Activated B cell treated with CpG ODN at 0.5 μM for 24 hours (primary cell): ENCODE measurements around the gene LRWD1. TPM values are rescaled to one million over a fixed set of nuclear protein-coding genes. Genes with fewer than 3 reads are reported as not detected.

Experiments
- ATAC-seq: fragments of 200-7000 bp; cut with Tn5 transposase; one replicate; pipeline ENCODE4 v1.10.0; 2021; ENCODE audit warnings: low read depth, mild to moderate bottlenecking, moderate library complexity
- CTCF ChIA-PET: fragments of 350-600 bp; sonication (Branson Sonifier 250); formaldehyde crosslinking; loops from one replicate; lab custom pipeline; 2021; ENCODE audit warnings: antibody characterized with exemption; lab: Charles Lee
- POLR2A ChIA-PET: fragments of 350-600 bp; sonication (Branson Sonifier 250); formaldehyde crosslinking; loops from one replicate; lab custom pipeline; 2021; ENCODE audit warnings: antibody characterized with exemption; lab: Charles Lee
- DNase-seq: peaks from one replicate; pipeline ENCODE4 v3.0.0; 2022
- H3K27ac Mint-ChIP-seq: one replicate; pipeline ENCODE4 v1.8.0; 2020; ENCODE audit warnings: mixed read lengths
- H3K27me3 Mint-ChIP-seq: one replicate; pipeline ENCODE4 v1.8.0; 2021; ENCODE audit warnings: mixed read lengths
- H3K36me3 Mint-ChIP-seq: one replicate; pipeline ENCODE4 v1.8.0; 2021; ENCODE audit warnings: low read depth, mixed read lengths
- H3K4me1 Mint-ChIP-seq: one replicate; pipeline ENCODE4 v1.8.0; 2021; ENCODE audit warnings: mixed read lengths
- H3K4me3 Mint-ChIP-seq: one replicate; pipeline ENCODE4 v1.8.0; 2020; ENCODE audit warnings: mild to moderate bottlenecking, mixed read lengths
- H3K9me3 Mint-ChIP-seq: one replicate; pipeline ENCODE4 v1.8.0; 2020; ENCODE audit warnings: mixed read lengths
- CTCF ChIP-seq: fragments of 200-600 bp; IDR thresholded peaks from one replicate; pipeline ENCODE4 v1.8.0; 2022; ENCODE audit warnings: antibody characterized with exemption, mild to moderate bottlenecking
- intact Hi-C: fragments of 100-400 bp; cut with micrococcal nuclease; formaldehyde crosslinking; loops from one replicate; pipeline ENCODE4 v1.15.1; 2024
- total RNA-seq: library from RNA; stranded (reverse); gene quantifications from 2 replicates; pipeline ENCODE4 v1.2.3, GENCODE V29; 2022

LRWD1 gene
- total RNA-seq, 1 donor from 2014 or later = 28.8 TPM

GRCh38 chr7:102446387-102447156, 18.2 kb upstream of the LRWD1 start:
- ChIA-PET CTCF (interaction anchor here (1.1 to 9.9 kb wide), 3 partner anchors 12 to 39 kb away, joined by 3 to 219 read pairs (median 4); no protein-coding TSS in a partner anchor), POLR2A (interaction anchor here (0.6 to 16.7 kb wide), 3 partner anchors 27 to 141 kb away, joined by 3 to 886 read pairs (median 8); partner anchors contain the start of genes ORAI2 and PRKRIP1)
- no peak overlapping the region for H3K4me3 Mint-ChIP-seq
- no peaks in the 10 kb centered on the region for H3K9me3 Mint-ChIP-seq
- TF ChIP-seq CTCF = no peak
- intact Hi-C loops = no loop called here
- ATAC-seq = no peak
- H3K27ac Mint-ChIP-seq = peak overlapping the region; percentile 99
- no peaks in the 10 kb centered on the region for H3K27me3 Mint-ChIP-seq
- peaks cover 58% of the 10 kb centered on the region for H3K36me3 Mint-ChIP-seq
- H3K4me1 Mint-ChIP-seq = peaks cover 63% of the 10 kb centered on the region
- no peak for DNase-seq

GRCh38 chr7:102447311-102447710, 17.5 kb upstream of the LRWD1 start:
- Mint-ChIP-seq H3K27me3 (no peaks in the 10 kb centered on the region), H3K27ac (no peak overlapping the region), H3K36me3 (peaks cover 51% of the 10 kb centered on the region), H3K4me1 (peaks cover 55% of the 10 kb centered on the region), H3K4me3 (no peak overlapping the region), H3K9me3 (no peaks in the 10 kb centered on the region)
- POLR2A ChIA-PET = interaction anchor here (1.5 to 16.7 kb wide), 2 partner anchors 8 to 28 kb away, joined by 5 to 886 read pairs; partner anchors contain the start of gene ORAI2
- DNase-seq (no peak), ATAC-seq (no peak)
- no peak for TF ChIP-seq CTCF
- intact Hi-C loops = no loop called here
- CTCF ChIA-PET = interaction anchor here (1.5 to 9.9 kb wide), 2 partner anchors 32 to 39 kb away, joined by 3 to 219 read pairs; no protein-coding TSS in a partner anchor

GRCh38 chr7:102449136-102449535, 15.6 kb upstream of the LRWD1 start:
- TF ChIP-seq CTCF = no peak
- CTCF ChIA-PET = interaction anchor here (1.6 to 9.9 kb wide), 5 partner anchors 23 to 170 kb away, joined by 10 to 219 read pairs (median 14); partner anchors contain the start of gene PRKRIP1
- Mint-ChIP-seq H3K36me3 (peaks cover 41% of the 10 kb centered on the region), H3K4me1 (peaks cover 40% of the 10 kb centered on the region), H3K4me3 (no peak overlapping the region), H3K27ac (no peak overlapping the region), H3K9me3 (no peaks in the 10 kb centered on the region), H3K27me3 (no peaks in the 10 kb centered on the region)
- no peak for DNase-seq
- POLR2A ChIA-PET = interaction anchor here (16.7 kb wide), 1 partner anchor 30 kb away, joined by 886 read pairs; the partner anchor contains the start of gene ORAI2
- intact Hi-C loops = no loop called here
- ATAC-seq = no peak

- no peak overlapping the region for H3K4me3 Mint-ChIP-seq
- H3K27ac Mint-ChIP-seq = peak overlapping the region; percentile 63
- H3K36me3 Mint-ChIP-seq = peaks cover 37% of the 10 kb centered on the region
- H3K9me3 Mint-ChIP-seq = no peaks in the 10 kb centered on the region
- ChIA-PET CTCF (interaction anchor here (0.7 to 9.9 kb wide), 9 partner anchors 15 to 171 kb away, joined by 4 to 219 read pairs (median 10); partner anchors contain the start of genes ORAI2 and PRKRIP1), POLR2A (interaction anchor here (0.6 to 16.7 kb wide), 5 partner anchors 9 to 54 kb away, joined by 3 to 886 read pairs (median 5); partner anchors contain the start of genes ORAI2 and PRKRIP1)
- peaks cover 29% of the 10 kb centered on the region for H3K4me1 Mint-ChIP-seq
- H3K27me3 Mint-ChIP-seq = no peaks in the 10 kb centered on the region
- ATAC-seq (peak; percentile 88), DNase-seq (peak; percentile 46)
- intact Hi-C loops = loop anchor here (1.0 kb wide), 4 partner anchors 38 to 171 kb away; no protein-coding TSS in a partner anchor
- TF ChIP-seq CTCF = no peak
Measured at GRCh38 chr7:102450242-102450641, 14.5 kb upstream of the LRWD1 start.
